ENCODE data around the gene MED15. TPM values are rescaled to one million over a fixed set of nuclear protein-coding genes. Genes with fewer than 3 reads are reported as not detected.

Gene MED15
- total RNA-seq, 1 donor: 36.9 TPM

DNA sequence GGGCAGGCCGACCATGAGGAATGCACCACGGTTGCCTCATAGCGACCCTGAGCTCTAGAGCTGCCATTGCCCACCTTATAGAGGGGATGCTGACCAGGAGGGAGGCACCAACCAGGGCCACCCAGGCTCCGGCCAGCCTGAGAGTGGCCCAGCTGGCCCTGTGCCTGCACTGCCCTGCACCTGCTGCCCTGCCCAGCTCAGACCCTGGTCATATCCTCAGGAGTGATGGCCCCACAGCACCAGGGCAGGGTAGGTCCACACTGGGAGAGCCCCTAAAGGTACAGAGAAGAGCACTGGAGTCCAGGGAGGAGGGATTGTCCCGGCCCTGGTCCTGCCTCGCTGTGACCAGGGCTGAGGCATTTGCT, 127.8 kb downstream of the MED15 start:
- H3K4me2 ChIP-seq (ENCODE audit: insufficient read depth, low read length): no peak overlapping the region
- H3K79me2 ChIP-seq (ENCODE audit: insufficient read depth, low read length): no peaks in the 10 kb centered on the region
- H3K9me3 ChIP-seq (ENCODE audit: low read depth, low read length): peaks cover 3% of the 10 kb centered on the region
- no peaks in the 10 kb centered on the region for H4K20me1 ChIP-seq (ENCODE audit: insufficient read depth, low read length)
- H3K27me3 ChIP-seq (ENCODE audit: insufficient read depth, low read length): peaks cover 20% of the 10 kb centered on the region
- H3K4me1 ChIP-seq (ENCODE audit: insufficient read depth, low read length): no peaks in the 10 kb centered on the region
- TF ChIP-seq, protein P1, sequence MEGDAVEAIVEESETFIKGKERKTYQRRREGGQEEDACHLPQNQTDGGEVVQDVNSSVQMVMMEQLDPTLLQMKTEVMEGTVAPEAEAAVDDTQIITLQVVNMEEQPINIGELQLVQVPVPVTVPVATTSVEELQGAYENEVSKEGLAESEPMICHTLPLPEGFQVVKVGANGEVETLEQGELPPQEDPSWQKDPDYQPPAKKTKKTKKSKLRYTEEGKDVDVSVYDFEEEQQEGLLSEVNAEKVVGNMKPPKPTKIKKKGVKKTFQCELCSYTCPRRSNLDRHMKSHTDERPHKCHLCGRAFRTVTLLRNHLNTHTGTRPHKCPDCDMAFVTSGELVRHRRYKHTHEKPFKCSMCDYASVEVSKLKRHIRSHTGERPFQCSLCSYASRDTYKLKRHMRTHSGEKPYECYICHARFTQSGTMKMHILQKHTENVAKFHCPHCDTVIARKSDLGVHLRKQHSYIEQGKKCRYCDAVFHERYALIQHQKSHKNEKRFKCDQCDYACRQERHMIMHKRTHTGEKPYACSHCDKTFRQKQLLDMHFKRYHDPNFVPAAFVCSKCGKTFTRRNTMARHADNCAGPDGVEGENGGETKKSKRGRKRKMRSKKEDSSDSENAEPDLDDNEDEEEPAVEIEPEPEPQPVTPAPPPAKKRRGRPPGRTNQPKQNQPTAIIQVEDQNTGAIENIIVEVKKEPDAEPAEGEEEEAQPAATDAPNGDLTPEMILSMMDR (IDR thresholded peaks at IDR 0.05; ENCODE audit: extremely low read depth, low read depth, low read length): no peak
- no peak overlapping the region for H3K4me3 ChIP-seq (ENCODE audit: insufficient read depth, low read length)
- no peaks in the 10 kb centered on the region for H3K36me3 ChIP-seq (ENCODE audit: insufficient read depth, low read length)
- H3K27ac ChIP-seq (ENCODE audit: low read depth, low read length): no peak overlapping the region
- no peak for DNase-seq (ENCODE audit: insufficient read length, low spot score, missing footprints)
- no peak overlapping the region for H2AFZ ChIP-seq (ENCODE audit: low read length)

DNA sequence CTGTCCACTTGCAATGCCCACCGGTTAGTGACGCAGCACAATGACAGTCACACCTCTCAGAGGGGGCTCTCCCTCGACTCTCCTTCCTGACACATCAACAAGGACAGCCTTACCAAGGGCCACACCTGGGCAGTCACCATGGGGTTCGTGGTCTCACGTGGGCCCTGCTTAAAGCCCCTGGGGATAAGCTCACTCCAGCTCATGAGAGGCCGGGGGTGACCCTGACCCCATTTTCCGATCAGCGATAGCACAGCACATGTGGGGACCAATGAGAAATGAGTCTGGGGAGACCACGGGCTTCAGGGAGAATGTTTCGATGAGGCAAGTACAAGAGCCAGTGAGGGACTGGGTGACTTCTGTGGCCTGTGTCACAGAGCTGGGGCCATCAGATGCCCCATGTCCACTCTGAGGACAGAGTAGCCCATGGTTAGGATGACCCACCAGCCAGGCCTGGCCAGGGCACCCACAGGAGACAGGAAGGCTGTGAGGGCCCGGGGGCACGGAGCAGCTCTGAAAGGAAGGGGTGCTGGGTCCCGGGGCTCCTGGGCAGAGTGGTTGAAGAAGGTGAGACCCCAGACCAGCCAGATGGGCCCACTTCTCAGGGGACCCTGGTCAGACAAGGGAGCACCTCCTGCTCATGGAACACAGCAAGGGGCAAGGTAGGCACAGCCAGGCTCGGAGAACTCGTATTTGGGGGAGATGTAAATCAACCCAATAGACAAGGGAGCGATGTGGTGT, 128.8 kb downstream of the MED15 start:
- Histone ChIP-seq H4K20me1 (ENCODE audit: insufficient read depth, low read length) (no peaks in the 10 kb centered on the region), H3K79me2 (ENCODE audit: insufficient read depth, low read length) (no peaks in the 10 kb centered on the region), H3K4me3 (ENCODE audit: insufficient read depth, low read length) (no peak overlapping the region), H3K27ac (ENCODE audit: low read depth, low read length) (no peak overlapping the region), H3K27me3 (ENCODE audit: insufficient read depth, low read length) (peaks cover 14% of the 10 kb centered on the region), H2AFZ (ENCODE audit: low read length) (no peak overlapping the region), H3K4me1 (ENCODE audit: insufficient read depth, low read length) (no peaks in the 10 kb centered on the region), H3K9me3 (ENCODE audit: low read depth, low read length) (peaks cover 3% of the 10 kb centered on the region), H3K36me3 (ENCODE audit: insufficient read depth, low read length) (no peaks in the 10 kb centered on the region), H3K4me2 (ENCODE audit: insufficient read depth, low read length) (no peak overlapping the region)
- TF ChIP-seq, protein P1 (IDR thresholded peaks at IDR 0.05; ENCODE audit: extremely low read depth, low read depth, low read length): no peak
- DNase-seq (ENCODE audit: insufficient read length, low spot score, missing footprints): peak; percentile 34

DNA sequence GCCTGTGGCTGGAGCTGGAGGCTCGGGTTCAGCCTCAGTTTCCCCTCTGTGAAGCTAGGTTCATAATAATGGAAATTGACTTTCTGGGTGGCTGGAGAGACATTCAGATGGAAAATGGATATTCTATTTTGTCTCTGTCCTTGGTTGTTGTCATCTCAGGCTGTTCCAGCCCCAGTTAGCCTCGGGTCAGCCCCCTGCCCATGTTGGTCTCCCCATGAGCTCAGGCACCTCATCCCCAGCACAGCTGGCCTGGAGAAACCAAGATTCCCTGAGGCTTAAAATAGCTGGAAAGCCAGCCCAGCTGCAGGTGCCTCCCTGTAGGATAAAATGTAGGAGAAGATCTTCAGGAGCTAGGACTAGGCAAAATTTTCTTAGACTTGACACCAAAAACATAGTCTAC, 129.5 kb downstream of the MED15 start:
- Histone ChIP-seq H3K36me3 (ENCODE audit: insufficient read depth, low read length) (no peaks in the 10 kb centered on the region), H3K9me3 (ENCODE audit: low read depth, low read length) (peaks cover 3% of the 10 kb centered on the region), H4K20me1 (ENCODE audit: insufficient read depth, low read length) (no peaks in the 10 kb centered on the region), H2AFZ (ENCODE audit: low read length) (no peak overlapping the region), H3K4me1 (ENCODE audit: insufficient read depth, low read length) (no peaks in the 10 kb centered on the region), H3K4me2 (ENCODE audit: insufficient read depth, low read length) (no peak overlapping the region), H3K27ac (ENCODE audit: low read depth, low read length) (no peak overlapping the region), H3K79me2 (ENCODE audit: insufficient read depth, low read length) (no peaks in the 10 kb centered on the region), H3K27me3 (ENCODE audit: insufficient read depth, low read length) (peaks cover 14% of the 10 kb centered on the region), H3K4me3 (ENCODE audit: insufficient read depth, low read length) (no peak overlapping the region)
- TF ChIP-seq, protein P1 (IDR thresholded peaks at IDR 0.05; ENCODE audit: extremely low read depth, low read depth, low read length): no peak
- no peak for DNase-seq (ENCODE audit: insufficient read length, low spot score, missing footprints)

Small RNAs within 50 kb of the gene (small RNA-seq; reads per million reads assigned to genes)
- gene IGLL4P (not detected), gene RF00019 (not detected), gene RN7SL812P (not detected), gene RNY1P9 (not detected)

Other genes starting within 250 kb of the MED15 start
- under 0.01 and 0.29 TPM in 2 replicates for gene RTN4R, start 239.3 kb upstream of the MED15 start, total RNA-seq
- 58.9 and 60.8 TPM in 2 replicates for gene DGCR6L, start 187.6 kb upstream of the MED15 start, total RNA-seq
- gene ZNF74, start 113.5 kb upstream of the MED15 start, total RNA-seq: 12.4 and 13.8 TPM in 2 replicates
- 18.3 and 23.9 TPM in 2 replicates for gene SCARF2, start 69.8 kb upstream of the MED15 start, total RNA-seq
- 36.9 and 46.6 TPM in 2 replicates for gene KLHL22, start 11.8 kb upstream of the MED15 start, total RNA-seq

Measured in osteoblast (primary cell).